NCI-H1048 (cell line): Measurements from ENCODE around the gene C12orf56.
"Not testable (repeated sequence)": the region's sequence is repeated elsewhere in the genome, so short reads cannot be mapped to it uniquely, and the experiment has no call there.

ENCODE experiments used
- DNase-seq: peaks from one replicate; lab custom pipeline; 2025; lab: John Stamatoyannopoulos, UW

C12orf56 gene

GRCh38 chr12:64385468-64385867, 5.1 kb downstream of the C12orf56 start:
- no peak for DNase-seq

- no peak for DNase-seq
Observed at GRCh38 chr12:64385019-64385418, 5.5 kb downstream of the C12orf56 start.

- no peak for DNase-seq
Observed at GRCh38 chr12:64383675-64384074, 6.9 kb downstream of the C12orf56 start.

GRCh38 chr12:64362721-64363305, 27.7 kb downstream of the C12orf56 start:
- no peak for DNase-seq

GRCh38 chr12:64361173-64361572, 29.4 kb downstream of the C12orf56 start:
- DNase-seq, result not testable (repeated sequence)

- not testable (repeated sequence) for DNase-seq
Observed at GRCh38 chr12:64356209-64356608, 34.3 kb downstream of the C12orf56 start.

- no peak for DNase-seq
Observed at GRCh38 chr12:64352181-64352580, 38.4 kb downstream of the C12orf56 start.

GRCh38 chr12:64351265-64351664, 39.3 kb downstream of the C12orf56 start:
- no peak for DNase-seq

GRCh38 chr12:64347630-64348029, 42.9 kb downstream of the C12orf56 start:
- no peak for DNase-seq

GRCh38 chr12:64344631-64345030, 45.9 kb downstream of the C12orf56 start:
- not testable (repeated sequence) for DNase-seq

- DNase-seq, result not testable (repeated sequence)
Observed at GRCh38 chr12:64340546-64340945, 50.0 kb downstream of the C12orf56 start.

- DNase-seq, result no peak
Observed at GRCh38 chr12:64335886-64336466, 54.6 kb downstream of the C12orf56 start.

GRCh38 chr12:64332938-64333337, 57.6 kb downstream of the C12orf56 start:
- DNase-seq, result no peak

GRCh38 chr12:64332296-64332695, 58.3 kb downstream of the C12orf56 start:
- DNase-seq, result no peak

GRCh38 chr12:64329031-64329710, 61.4 kb downstream of the C12orf56 start:
- DNase-seq, result not testable (repeated sequence)

- DNase-seq, result no peak
Observed at GRCh38 chr12:64325055-64325454, 65.5 kb downstream of the C12orf56 start.

GRCh38 chr12:64323476-64324225, 66.9 kb downstream of the C12orf56 start:
- no peak for DNase-seq

GRCh38 chr12:64323006-64323405, 67.6 kb downstream of the C12orf56 start:
- DNase-seq, result no peak

- no peak for DNase-seq
Observed at GRCh38 chr12:64320611-64321010, 69.9 kb downstream of the C12orf56 start.

GRCh38 chr12:64319540-64320225, 70.9 kb downstream of the C12orf56 start:
- not testable (repeated sequence) for DNase-seq

GRCh38 chr12:64318605-64319004, 72.0 kb downstream of the C12orf56 start:
- DNase-seq, result no peak

GRCh38 chr12:64311877-64312276, 78.7 kb downstream of the C12orf56 start:
- no peak for DNase-seq
